Measurements from ENCODE around the gene SH3BP4. TPM values are rescaled to one million over a fixed set of nuclear protein-coding genes. Genes with fewer than 3 reads are reported as not detected.

The SH3BP4 gene
- total RNA-seq, 1 donor from 2014 or later, result 0.66 TPM

- no peak overlapping the region for H3K27ac Mint-ChIP-seq
These were observed 33.9 kb downstream of the SH3BP4 start for GRCh38 chr2:234985608-234986245.

GRCh38 chr2:234986390-234986789 is 34.6 kb downstream of the SH3BP4 start:
- H3K36me3 Mint-ChIP-seq (ENCODE audit: low read depth), result no peaks in the 10 kb centered on the region
- H3K4me1 Mint-ChIP-seq (ENCODE audit: low read depth), result no peaks in the 10 kb centered on the region
- no peaks in the 10 kb centered on the region for H3K27me3 Mint-ChIP-seq (ENCODE audit: low read depth)
- no peaks in the 10 kb centered on the region for H3K9me3 Mint-ChIP-seq
- intact Hi-C loops (cut with micrococcal nuclease), result no loop called here
- no peak overlapping the region for H3K27ac Mint-ChIP-seq
- H3K4me3 Mint-ChIP-seq (ENCODE audit: low read depth), result no peak overlapping the region
- DNase-seq (ENCODE audit: low spot score), result no peak

More at GRCh38 chr2:234985608-234986245, 33.9 kb downstream of the SH3BP4 start:
- Mint-ChIP-seq H3K27me3 (ENCODE audit: low read depth) (no peaks in the 10 kb centered on the region), H3K9me3 (no peaks in the 10 kb centered on the region), H3K4me1 (ENCODE audit: low read depth) (no peaks in the 10 kb centered on the region), H3K4me3 (ENCODE audit: low read depth) (no peak overlapping the region), H3K36me3 (ENCODE audit: low read depth) (no peaks in the 10 kb centered on the region)
- DNase-seq (ENCODE audit: low spot score), result no peak
- intact Hi-C loops (cut with micrococcal nuclease), result no loop called here

GRCh38 chr2:234986876-234987720 is 35.3 kb downstream of the SH3BP4 start:
- no peak for DNase-seq (ENCODE audit: low spot score)
- Mint-ChIP-seq H3K36me3 (ENCODE audit: low read depth) (no peaks in the 10 kb centered on the region), H3K9me3 (no peaks in the 10 kb centered on the region), H3K4me3 (ENCODE audit: low read depth) (no peak overlapping the region), H3K27ac (no peak overlapping the region), H3K4me1 (ENCODE audit: low read depth) (no peaks in the 10 kb centered on the region), H3K27me3 (ENCODE audit: low read depth) (no peaks in the 10 kb centered on the region)
- intact Hi-C loops (cut with micrococcal nuclease), result no loop called here

DNA sequence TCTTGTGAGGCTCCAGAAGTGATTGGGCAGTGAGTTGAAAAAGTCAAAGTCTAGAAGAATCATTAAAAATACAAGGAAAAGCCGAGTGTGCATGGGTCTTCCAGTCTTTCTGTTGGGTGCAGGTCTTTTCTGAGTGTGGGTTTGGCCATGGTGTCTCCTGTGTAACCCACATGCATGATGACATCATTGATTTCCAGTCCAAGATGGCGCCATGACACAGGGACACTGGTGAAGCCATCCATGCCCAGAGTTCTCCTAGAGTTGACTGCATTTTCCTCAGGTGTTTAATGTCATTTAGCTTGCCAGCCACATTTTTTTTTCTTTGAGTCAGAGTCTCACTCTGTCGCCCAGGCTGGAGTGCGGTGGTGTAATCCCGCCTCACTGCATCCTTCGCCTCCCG is 35.9 kb downstream of the SH3BP4 start:
- H3K27me3 Mint-ChIP-seq (ENCODE audit: low read depth), result no peaks in the 10 kb centered on the region
- no peak overlapping the region for H3K27ac Mint-ChIP-seq
- H3K4me1 Mint-ChIP-seq (ENCODE audit: low read depth), result no peaks in the 10 kb centered on the region
- H3K9me3 Mint-ChIP-seq, result no peaks in the 10 kb centered on the region
- intact Hi-C loops (cut with micrococcal nuclease), result no loop called here
- H3K36me3 Mint-ChIP-seq (ENCODE audit: low read depth), result no peaks in the 10 kb centered on the region
- no peak for DNase-seq (ENCODE audit: low spot score)
- no peak overlapping the region for H3K4me3 Mint-ChIP-seq (ENCODE audit: low read depth)

- intact Hi-C loops (cut with micrococcal nuclease), result no loop called here
- no peaks in the 10 kb centered on the region for H3K9me3 Mint-ChIP-seq
- no peak overlapping the region for H3K4me3 Mint-ChIP-seq (ENCODE audit: low read depth)
- no peak for DNase-seq (ENCODE audit: low spot score)
- no peaks in the 10 kb centered on the region for H3K4me1 Mint-ChIP-seq (ENCODE audit: low read depth)
- H3K27me3 Mint-ChIP-seq (ENCODE audit: low read depth), result peaks cover 2% of the 10 kb centered on the region
- no peaks in the 10 kb centered on the region for H3K36me3 Mint-ChIP-seq (ENCODE audit: low read depth)
- H3K27ac Mint-ChIP-seq, result no peak overlapping the region
These were observed 36.7 kb downstream of the SH3BP4 start for GRCh38 chr2:234988491-234988890.

GRCh38 chr2:234989183-234989701 is 37.4 kb downstream of the SH3BP4 start:
- Mint-ChIP-seq H3K27ac (no peak overlapping the region), H3K27me3 (ENCODE audit: low read depth) (peaks cover 8% of the 10 kb centered on the region), H3K4me3 (ENCODE audit: low read depth) (no peak overlapping the region), H3K4me1 (ENCODE audit: low read depth) (no peaks in the 10 kb centered on the region), H3K9me3 (no peaks in the 10 kb centered on the region), H3K36me3 (ENCODE audit: low read depth) (no peaks in the 10 kb centered on the region)
- no peak for DNase-seq (ENCODE audit: low spot score)
- intact Hi-C loops (cut with micrococcal nuclease), result no loop called here

DNA sequence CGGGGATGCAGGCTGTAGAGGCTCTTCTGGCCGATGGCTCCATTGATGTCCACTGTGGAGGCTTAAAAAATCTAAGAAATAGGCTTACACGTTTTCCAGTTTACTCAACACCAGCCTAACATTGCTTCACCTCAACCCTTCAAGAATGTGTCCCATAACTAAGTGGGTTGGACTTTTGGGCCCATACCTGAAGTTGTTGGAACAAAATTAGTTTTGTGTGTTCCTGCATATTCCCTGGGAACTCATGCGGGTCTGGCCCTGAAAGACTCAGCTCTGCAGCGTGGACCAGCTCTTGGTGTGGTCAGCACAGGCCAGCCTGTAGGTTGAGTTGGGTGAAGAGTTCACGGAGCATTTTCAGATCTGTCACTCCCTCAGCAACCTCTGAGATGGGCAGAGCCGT is 38.5 kb downstream of the SH3BP4 start:
- Mint-ChIP-seq H3K27me3 (ENCODE audit: low read depth) (peaks cover 11% of the 10 kb centered on the region), H3K27ac (no peak overlapping the region), H3K4me1 (ENCODE audit: low read depth) (no peaks in the 10 kb centered on the region), H3K9me3 (no peaks in the 10 kb centered on the region), H3K36me3 (ENCODE audit: low read depth) (no peaks in the 10 kb centered on the region), H3K4me3 (ENCODE audit: low read depth) (no peak overlapping the region)
- intact Hi-C loops (cut with micrococcal nuclease), result no loop called here
- no peak for DNase-seq (ENCODE audit: low spot score)

DNA sequence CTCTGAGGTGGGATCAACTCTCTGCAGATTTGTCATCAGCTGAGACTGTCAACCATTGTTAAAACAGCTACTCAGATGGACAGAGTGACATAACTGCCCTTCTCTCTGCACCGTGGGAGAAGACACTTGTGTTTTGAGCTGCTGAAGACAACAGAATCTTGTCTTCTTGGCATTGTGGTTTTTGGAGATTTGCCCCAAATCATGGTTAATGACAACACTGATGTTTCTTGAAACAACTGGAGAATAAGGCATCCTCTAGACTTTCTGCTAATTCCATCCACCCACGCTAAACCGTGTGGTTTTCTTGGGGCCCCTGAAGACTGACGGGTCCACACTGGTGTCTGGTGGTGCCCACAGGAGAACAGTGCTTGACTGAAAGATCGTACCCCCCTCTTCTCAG is 39.5 kb downstream of the SH3BP4 start:
- Mint-ChIP-seq H3K27ac (no peak overlapping the region), H3K4me1 (ENCODE audit: low read depth) (no peaks in the 10 kb centered on the region), H3K36me3 (ENCODE audit: low read depth) (no peaks in the 10 kb centered on the region), H3K9me3 (no peaks in the 10 kb centered on the region), H3K4me3 (ENCODE audit: low read depth) (no peak overlapping the region), H3K27me3 (ENCODE audit: low read depth) (peaks cover 11% of the 10 kb centered on the region)
- intact Hi-C loops (cut with micrococcal nuclease), result no loop called here
- no peak for DNase-seq (ENCODE audit: low spot score)

DNA sequence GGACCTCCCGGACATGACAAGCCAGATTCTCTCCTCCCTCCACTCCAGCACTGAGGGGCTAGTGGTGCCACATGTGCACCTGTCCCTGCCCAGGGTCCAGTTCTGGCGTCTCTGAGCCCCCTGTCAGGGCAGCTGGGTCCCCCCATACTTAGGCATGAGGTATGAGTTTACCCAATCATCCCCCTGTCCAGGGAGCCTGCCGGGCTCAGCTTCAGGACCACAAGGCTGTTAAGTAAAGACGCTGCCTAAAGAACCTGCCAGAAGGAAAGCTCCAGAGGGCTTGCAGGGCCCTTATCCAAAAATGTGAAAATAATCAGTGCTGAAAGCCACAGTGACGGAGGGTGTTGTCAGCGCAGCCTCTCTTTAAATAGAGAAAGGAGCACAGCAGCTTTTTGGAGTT is 40.0 kb downstream of the SH3BP4 start:
- H3K27me3 Mint-ChIP-seq (ENCODE audit: low read depth), result peaks cover 11% of the 10 kb centered on the region
- no peak for DNase-seq (ENCODE audit: low spot score)
- intact Hi-C loops (cut with micrococcal nuclease), result no loop called here
- no peak overlapping the region for H3K27ac Mint-ChIP-seq
- H3K4me1 Mint-ChIP-seq (ENCODE audit: low read depth), result no peaks in the 10 kb centered on the region
- no peaks in the 10 kb centered on the region for H3K36me3 Mint-ChIP-seq (ENCODE audit: low read depth)
- H3K9me3 Mint-ChIP-seq, result no peaks in the 10 kb centered on the region
- H3K4me3 Mint-ChIP-seq (ENCODE audit: low read depth), result no peak overlapping the region

DNA sequence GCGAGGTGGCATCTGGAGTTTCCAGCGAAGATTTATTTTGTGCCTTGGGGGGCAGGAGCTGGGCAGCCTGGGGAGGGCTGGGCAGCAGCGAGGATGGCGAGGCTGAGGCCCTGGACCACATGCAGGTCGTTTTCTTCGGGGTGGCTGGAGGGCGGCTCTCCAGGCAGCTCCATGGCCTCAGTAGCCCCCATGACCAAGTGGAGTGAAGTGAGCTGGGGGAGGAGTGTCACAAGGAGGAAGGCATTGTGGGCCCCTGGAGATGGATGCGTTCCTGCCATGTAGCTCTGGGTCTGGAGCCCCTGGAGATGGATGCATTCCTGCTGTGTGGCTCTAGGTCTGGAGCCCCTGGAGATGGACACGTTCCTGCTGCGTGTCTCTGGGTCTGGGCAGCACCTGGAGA is 40.4 kb downstream of the SH3BP4 start:
- Mint-ChIP-seq H3K36me3 (ENCODE audit: low read depth) (no peaks in the 10 kb centered on the region), H3K27me3 (ENCODE audit: low read depth) (peaks cover 11% of the 10 kb centered on the region), H3K9me3 (no peaks in the 10 kb centered on the region), H3K27ac (no peak overlapping the region), H3K4me1 (ENCODE audit: low read depth) (no peaks in the 10 kb centered on the region), H3K4me3 (ENCODE audit: low read depth) (no peak overlapping the region)
- DNase-seq (ENCODE audit: low spot score), result no peak
- intact Hi-C loops (cut with micrococcal nuclease), result no loop called here

- DNase-seq (ENCODE audit: low spot score), result no peak
- no peaks in the 10 kb centered on the region for H3K9me3 Mint-ChIP-seq
These were observed 41.0 kb downstream of the SH3BP4 start for GRCh38 chr2:234992624-234993349.

DNA sequence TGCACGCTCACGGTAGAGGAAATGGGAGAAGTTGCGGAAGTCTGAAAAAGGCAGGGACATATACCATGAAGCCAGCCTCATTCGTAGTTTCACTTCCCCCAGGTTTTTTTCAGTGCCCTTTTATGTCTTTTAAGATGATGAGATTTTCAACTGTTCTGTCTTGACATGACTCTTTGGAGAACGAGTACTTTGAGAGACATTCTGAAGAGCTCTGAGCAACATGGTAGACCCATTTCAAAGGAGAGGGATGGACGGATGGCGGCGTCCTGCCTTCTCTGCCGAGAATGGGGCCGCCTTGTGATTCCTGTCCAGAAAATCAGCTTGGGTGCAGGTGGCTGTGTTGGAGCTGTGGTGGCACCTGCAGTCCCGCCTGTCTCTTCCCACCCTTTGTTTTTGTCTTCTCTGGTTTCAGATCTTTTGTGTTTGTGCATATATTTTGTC is 41.7 kb downstream of the SH3BP4 start:
- H3K9me3 Mint-ChIP-seq, result no peaks in the 10 kb centered on the region
- no peaks in the 10 kb centered on the region for H3K36me3 Mint-ChIP-seq (ENCODE audit: low read depth)
- peaks cover 11% of the 10 kb centered on the region for H3K27me3 Mint-ChIP-seq (ENCODE audit: low read depth)

More at GRCh38 chr2:234992624-234993349, 41.0 kb downstream of the SH3BP4 start:
- Mint-ChIP-seq H3K27me3 (ENCODE audit: low read depth) (peaks cover 11% of the 10 kb centered on the region), H3K4me3 (ENCODE audit: low read depth) (no peak overlapping the region), H3K4me1 (ENCODE audit: low read depth) (no peaks in the 10 kb centered on the region), H3K36me3 (ENCODE audit: low read depth) (no peaks in the 10 kb centered on the region), H3K27ac (no peak overlapping the region)
- intact Hi-C loops (cut with micrococcal nuclease), result no loop called here

More for the DNA sequence above, 41.7 kb downstream of the SH3BP4 start:
- H3K4me1 Mint-ChIP-seq (ENCODE audit: low read depth), result no peaks in the 10 kb centered on the region
- no peak overlapping the region for H3K4me3 Mint-ChIP-seq (ENCODE audit: low read depth)
- DNase-seq (ENCODE audit: low spot score), result no peak
- H3K27ac Mint-ChIP-seq, result no peak overlapping the region
- intact Hi-C loops (cut with micrococcal nuclease), result no loop called here

Data from activated T-helper 2 cell treated with anti-CD3 and anti-CD28 coated beads, Interferon-gamma antibody, Interleukin-2, Interleukin-4, amounts not matched to agents 10 μg/mL and 5 μg/mL and 100 μg/mL, durations not matched to agents 14 hours and 24 hours and 36 hours (primary cell).